Transverse colon (tissue), 4 donors: ENCODE measurements around the gene VPS11. TPM values are rescaled to one million over a fixed set of nuclear protein-coding genes. Genes with fewer than 3 reads are reported as not detected.

ENCODE experiments used
- DNase-seq: peaks from one replicate; pipeline ENCODE4 v3.0.0-alpha.2; 2019
- H3K27ac ChIP-seq, 4 donors: fragments of 200-600 bp; sonication (generic); 2 replicates each; pipeline ENCODE4 v1.5.1; 2016 to 2018; ENCODE audit warnings: inconsistent platforms in 4 of 4
- H3K27me3 ChIP-seq: fragments of 200-600 bp; sonication (generic); 2 replicates; pipeline ENCODE4 v1.5.1; 2017; ENCODE audit warnings: inconsistent platforms
- H3K36me3 ChIP-seq, 4 donors: fragments of 200-600 bp; sonication (generic); 2 replicates each; pipeline ENCODE4 v1.5.1; 2017 to 2019; ENCODE audit warnings: inconsistent platforms in 4 of 4
- H3K4me1 ChIP-seq, 4 donors: fragments of 200-600 bp; sonication (generic); 2 replicates each; pipeline ENCODE4 v1.5.1; 2017 to 2020; ENCODE audit warnings: inconsistent platforms in 4 of 4
- H3K4me3 ChIP-seq, 4 donors: fragments of 200-600 bp; sonication (generic); 1 replicate in 1 of 4; 2 replicates in 3 of 4; pipeline versions ENCODE4 v1.5.1 to v1.6.1; 2017 to 2019; ENCODE audit warnings: inconsistent platforms in 4 of 4
- H3K9me3 ChIP-seq, 2 donors: fragments of 200-600 bp; sonication (generic); 2 replicates each; pipeline ENCODE4 v1.5.1; 2017 to 2019; ENCODE audit warnings: inconsistent platforms in 2 of 2
- CTCF ChIP-seq, 5 experiments: fragments of 200-600 bp in 3 of 5; fragments of 450-650 bp in 2 of 5; sonication (generic) in 3 of 5; IDR thresholded peaks; 1 replicate in 2 of 5; 2 replicates in 3 of 5; pipeline ENCODE4 v1.5.1; 2016 to 2017; ENCODE audit warnings: antibody characterized with exemption in 5 of 5, inconsistent platforms in 3 of 5, mild to moderate bottlenecking in 2 of 5, moderate library complexity in 1 of 5
- EP300 ChIP-seq: sonication (generic); formaldehyde crosslinking; IDR thresholded peaks from one replicate; pipeline ENCODE4 v1.6.1; 2017; ENCODE audit warnings: antibody characterized with exemption, low read depth
- POLR2A ChIP-seq: fragments of 450-650 bp; IDR thresholded peaks from one replicate; pipeline ENCODE4 v1.6.1; 2016; ENCODE audit warnings: antibody characterized with exemption, mild to moderate bottlenecking, moderate library complexity
- POLR2AphosphoS5 ChIP-seq, 3 donors: sonication (generic); formaldehyde crosslinking; IDR thresholded peaks; one replicate each; pipeline ENCODE4 v1.6.1; 2016; ENCODE audit warnings: antibody characterized with exemption in 3 of 3
- WGBS, 2 donors: methylation state at CpG; one replicate each; pipeline ENCODE4 v1.1.5; 2018; ENCODE audit warnings: low coverage in 1 of 2; 5-methylcytosine and 5-hydroxymethylcytosine counted together
- in situ Hi-C, 4 donors: fragments of 200-750 bp; cut with MboI; loops; one replicate each; pipeline versions ENCODE4 v1.15.0 to v1.15.1; 2017; ENCODE audit warnings: low sequenced_read_pairs in 3 of 4, low pct_ligation_motif_present in 1 of 4, low pct_unique_long_range_greater_than_20kb in 1 of 4
- intact Hi-C: fragments of 100-400 bp; cut with DNase I; formaldehyde crosslinking; loops from one replicate; pipeline ENCODE4 v1.15.1; 2023; ENCODE audit warnings: low total_unique reads
- total RNA-seq, 4 donors: library from RNA; depleted of rRNA; stranded (reverse); fragments of >200 nt; gene quantifications; one replicate each; pipeline ENCODE4 v1.1.0, GENCODE V29; 2016

The VPS11 gene
- total RNA-seq, 4 donors from 2014 or later, result 19.8 to 122 (median 31.2) TPM

GRCh38 chr11:119118946-119119345 lies 51.3 kb downstream of the VPS11 start:
- in situ Hi-C loops, result no loop called here

GRCh38 chr11:119120639-119121007 lies 53.0 kb downstream of the VPS11 start:
- H3K27ac ChIP-seq, result peak overlapping the region; percentile 76 to 92 (median 86)
- peak overlapping the region; percentile 29 to 96 (median 89) for H3K4me3 ChIP-seq

More at GRCh38 chr11:119118946-119119345, 51.3 kb downstream of the VPS11 start:
- TF ChIP-seq POLR2AphosphoS5 (IDR thresholded peaks at IDR 0.05), result no peak
- no peak for TF ChIP-seq EP300
- no peak for TF ChIP-seq CTCF (IDR thresholded peaks at IDR 0.05)
- TF ChIP-seq POLR2A, result no peak
- Histone ChIP-seq H3K4me3 (no peak overlapping the region), H3K27ac (no peak overlapping the region), H3K36me3 (peaks cover 0 to 9% (median 2%) of the 10 kb centered on the region in 4 donors), H3K4me1 (peaks cover 7 to 24% (median 15%) of the 10 kb centered on the region in 4 donors), H3K9me3 (no peaks in the 10 kb centered on the region), H3K27me3 (no peaks in the 10 kb centered on the region)
- WGBS, 2 donors, result 84 to 100% methylated on average over 1 of the region's 1 CpG
- intact Hi-C loops, result no loop called here
- no peak for DNase-seq

GRCh38 chr11:119121008-119121810 lies 53.6 kb downstream of the VPS11 start, which contains the start of gene HINFP:
TSS of gene HINFP (plus strand) at chr11:119121580. CDS start at chr11:119126945, 5,365 bp downstream.
- TF ChIP-seq POLR2AphosphoS5 (IDR thresholded peaks at IDR 0.05) (peak; percentile 69 to 87 (median 80)), POLR2A (peak; percentile 72), EP300 (no peak), CTCF (IDR thresholded peaks at IDR 0.05) (no peak)
- H3K27ac ChIP-seq, result peak within 1 kb of the TSS; percentile 88 to 92 (median 91)
- H3K36me3 ChIP-seq, result peaks cover 0 to 5% (median under 1%) of the 10 kb centered on the region in 4 donors
- H3K4me1 ChIP-seq, result peaks cover 8 to 46% (median 23%) of the 10 kb centered on the region in 4 donors
- H3K9me3 ChIP-seq, result no peaks in the 10 kb centered on the region
- in situ Hi-C loops (no loop called here), intact Hi-C loops (no loop called here)
- 0 to 1% methylated on average over 3 to 50 of the region's 54 CpGs for WGBS, 2 donors
- peak within 1 kb of the TSS; percentile 67 to 96 (median 89) for H3K4me3 ChIP-seq
- H3K27me3 ChIP-seq, result no peaks in the 10 kb centered on the region
- peak; percentile 100 for DNase-seq

More at GRCh38 chr11:119120639-119121007, 53.0 kb downstream of the VPS11 start:
- H3K4me1 ChIP-seq, result peaks cover 7 to 40% (median 19%) of the 10 kb centered on the region in 4 donors
- intact Hi-C loops, result no loop called here
- no peak for DNase-seq
- peaks cover 0 to 5% (median 2%) of the 10 kb centered on the region in 4 donors for H3K36me3 ChIP-seq
- no peaks in the 10 kb centered on the region for H3K9me3 ChIP-seq
- TF ChIP-seq POLR2AphosphoS5 (IDR thresholded peaks at IDR 0.05) (no peak), CTCF (IDR thresholded peaks at IDR 0.05) (no peak), EP300 (no peak), POLR2A (no peak)
- 10 to 16% methylated on average over 5 of the region's 5 CpGs for WGBS, 2 donors
- in situ Hi-C loops, result no loop called here
- H3K27me3 ChIP-seq, result no peaks in the 10 kb centered on the region

- WGBS, 2 donors, result 0% methylated on average over 3 to 20 of the region's 20 CpGs
- no peaks in the 10 kb centered on the region for H3K27me3 ChIP-seq
- H3K4me3 ChIP-seq, result peak overlapping the region; percentile 67 to 96 (median 89)
- TF ChIP-seq POLR2A (no peak), EP300 (no peak), POLR2AphosphoS5 (IDR thresholded peaks at IDR 0.05) (no peak), CTCF (IDR thresholded peaks at IDR 0.05) (no peak)
- in situ Hi-C loops (no loop called here), intact Hi-C loops (no loop called here)
- peaks cover 14 to 52% (median 28%) of the 10 kb centered on the region in 4 donors for H3K4me1 ChIP-seq
- peaks cover 0 to 5% (median 0%) of the 10 kb centered on the region in 4 donors for H3K36me3 ChIP-seq
- no peaks in the 10 kb centered on the region for H3K9me3 ChIP-seq
- peak overlapping the region; percentile 88 to 92 (median 91) for H3K27ac ChIP-seq
- DNase-seq, result no peak
These were observed 54.1 kb downstream of the VPS11 start for GRCh38 chr11:119121811-119122124.
